Measurements from ENCODE around the gene CADM1.

Gene CADM1

GRCh38 chr11:115135936-115136335 lies 368.3 kb downstream of the CADM1 start:
- no peak for DNase-seq

- DNase-seq: no peak
These were observed 369.3 kb downstream of the CADM1 start for GRCh38 chr11:115134926-115135325.

GRCh38 chr11:115133475-115134209 lies 370.6 kb downstream of the CADM1 start:
- no peak for DNase-seq

- DNase-seq: peak; percentile 48
These were observed 371.6 kb downstream of the CADM1 start for GRCh38 chr11:115132436-115133228.

GRCh38 chr11:115129473-115130289 lies 374.5 kb downstream of the CADM1 start:
- no peak for DNase-seq

- no peak for DNase-seq
These were observed 376.0 kb downstream of the CADM1 start for GRCh38 chr11:115128226-115128625.

GRCh38 chr11:115127790-115128189 lies 376.4 kb downstream of the CADM1 start:
- no peak for DNase-seq

- DNase-seq: no peak
These were observed 377.6 kb downstream of the CADM1 start for GRCh38 chr11:115126515-115127208.

GRCh38 chr11:115126092-115126491 lies 378.1 kb downstream of the CADM1 start:
- DNase-seq: no peak

GRCh38 chr11:115124786-115125185 lies 379.4 kb downstream of the CADM1 start:
- peak; percentile 84 for DNase-seq

GRCh38 chr11:115123641-115124040 lies 380.6 kb downstream of the CADM1 start:
- DNase-seq: peak; percentile 80

- DNase-seq: no peak
These were observed 381.9 kb downstream of the CADM1 start for GRCh38 chr11:115122274-115122673.
